ENCODE results near the gene GP5. TPM values are rescaled to one million over a fixed set of nuclear protein-coding genes. Genes with fewer than 3 reads are reported as not detected.
A peak's percentile ranks its signal among the peaks of the same experiment; 100 is the strongest.

Gene GP5
- total RNA-seq, 2 donors from 2014 or later: 0.11 TPM; not detected in 1

- H3K36me3 ChIP-seq: no peaks in the 10 kb centered on the region
- no peak overlapping the region for H3K4me3 ChIP-seq
- H3K27me3 ChIP-seq: no peaks in the 10 kb centered on the region
- no peak for TF ChIP-seq CTCF (IDR thresholded peaks at IDR 0.05)
- H3K4me1 ChIP-seq: no peaks in the 10 kb centered on the region
- H3K27ac ChIP-seq: no peak overlapping the region
- H3K9ac ChIP-seq (ENCODE audit: low read depth in 2 of 2, low read length in 2 of 2): no peak overlapping the region
- peak; percentile 28 for DNase-seq
- intact Hi-C loops (cut with DNase I): no loop called here
- no peaks in the 10 kb centered on the region for H3K9me3 ChIP-seq
Measured at GRCh38 chr3:194364652-194365434, 34.2 kb downstream of the GP5 start.

- no peak for DNase-seq
- no peaks in the 10 kb centered on the region for H3K4me1 ChIP-seq
- no peak overlapping the region for H3K4me3 ChIP-seq
- no peak for TF ChIP-seq CTCF (IDR thresholded peaks at IDR 0.05)
- no peaks in the 10 kb centered on the region for H3K9me3 ChIP-seq
- intact Hi-C loops (cut with DNase I): no loop called here
- no peak overlapping the region for H3K9ac ChIP-seq (ENCODE audit: low read depth in 2 of 2, low read length in 2 of 2)
- no peak overlapping the region for H3K27ac ChIP-seq
- no peaks in the 10 kb centered on the region for H3K36me3 ChIP-seq
- H3K27me3 ChIP-seq: no peaks in the 10 kb centered on the region
Measured at GRCh38 chr3:194364314-194364651, 34.8 kb downstream of the GP5 start.

GRCh38 chr3:194360568-194360967 lies 38.5 kb downstream of the GP5 start:
- H3K4me3 ChIP-seq: no peak overlapping the region
- H3K4me1 ChIP-seq: no peaks in the 10 kb centered on the region
- no peaks in the 10 kb centered on the region for H3K27me3 ChIP-seq
- H3K36me3 ChIP-seq: no peaks in the 10 kb centered on the region
- H3K9ac ChIP-seq (ENCODE audit: low read depth in 2 of 2, low read length in 2 of 2): no peak overlapping the region
- intact Hi-C loops (cut with DNase I): no loop called here
- H3K27ac ChIP-seq: no peak overlapping the region
- H3K9me3 ChIP-seq: no peaks in the 10 kb centered on the region
- DNase-seq: no peak
- no peak for TF ChIP-seq CTCF (IDR thresholded peaks at IDR 0.05)

GRCh38 chr3:194357681-194358080 lies 41.4 kb downstream of the GP5 start:
- H3K27ac ChIP-seq: no peak overlapping the region
- intact Hi-C loops (cut with DNase I): no loop called here
- H3K9ac ChIP-seq (ENCODE audit: low read depth in 2 of 2, low read length in 2 of 2): no peak overlapping the region
- TF ChIP-seq CTCF (IDR thresholded peaks at IDR 0.05): no peak
- no peaks in the 10 kb centered on the region for H3K36me3 ChIP-seq
- H3K9me3 ChIP-seq: no peaks in the 10 kb centered on the region
- DNase-seq: no peak
- no peaks in the 10 kb centered on the region for H3K4me1 ChIP-seq
- no peaks in the 10 kb centered on the region for H3K27me3 ChIP-seq
- no peak overlapping the region for H3K4me3 ChIP-seq

DNA sequence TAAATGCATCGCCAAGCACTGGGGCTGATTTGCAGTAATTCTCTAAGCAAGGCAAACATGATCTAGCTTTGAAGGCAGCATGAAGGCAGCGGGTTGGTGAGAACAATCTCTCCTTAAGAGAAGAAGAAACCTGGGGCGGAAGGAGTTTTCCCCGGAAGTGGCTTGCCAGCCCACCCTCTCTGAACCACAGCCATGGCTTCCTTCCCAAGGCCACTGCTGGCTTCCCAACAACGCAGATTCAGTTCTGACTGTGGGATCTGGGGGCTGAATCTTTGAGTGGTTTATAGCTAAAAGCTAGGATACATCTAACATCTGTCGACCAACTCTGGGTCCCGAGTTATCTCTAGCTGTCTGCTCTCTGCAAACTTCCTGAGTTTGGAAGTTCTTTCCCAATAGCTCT lies 43.7 kb downstream of the GP5 start:
- no peaks in the 10 kb centered on the region for H3K36me3 ChIP-seq
- DNase-seq: no peak
- no peak for TF ChIP-seq CTCF (IDR thresholded peaks at IDR 0.05)
- H3K9ac ChIP-seq (ENCODE audit: low read depth in 2 of 2, low read length in 2 of 2): no peak overlapping the region
- H3K9me3 ChIP-seq: no peaks in the 10 kb centered on the region
- no peak overlapping the region for H3K27ac ChIP-seq
- H3K4me1 ChIP-seq: no peaks in the 10 kb centered on the region
- no peak overlapping the region for H3K4me3 ChIP-seq
- intact Hi-C loops (cut with DNase I): no loop called here
- no peaks in the 10 kb centered on the region for H3K27me3 ChIP-seq

All from colonic mucosa (tissue), 4 donors.